Mesenchymal stem cell (in vitro differentiated cells and primary cell): ENCODE results near the gene PCED1A.

Experiments
- DNase-seq: peaks from one replicate; pipeline ENCODE4 v3.0.0-alpha.2; 2013
- H2AFZ ChIP-seq: one replicate; pipeline ENCODE4 v1.6.1; 2013; ENCODE audit warnings: low read depth, mild to moderate bottlenecking, control low read depth, inconsistent platforms, low read length, moderate library complexity
- H2AK5ac ChIP-seq: 2 replicates; pipeline ENCODE4 v1.6.1; 2013; ENCODE audit warnings: low read length, moderate library complexity, mild to moderate bottlenecking, inconsistent platforms; ENCODE audit not compliant: severe bottlenecking
- H2BK120ac ChIP-seq: one replicate; pipeline ENCODE4 v1.6.1; 2013; ENCODE audit warnings: low read depth, mild to moderate bottlenecking, inconsistent platforms, low read length, moderate library complexity
- H2BK12ac ChIP-seq, 2 experiments: one replicate each; pipeline ENCODE4 v1.6.1; 2013; ENCODE audit warnings: inconsistent platforms in 2 of 2, low read length in 2 of 2, mild to moderate bottlenecking in 2 of 2, moderate library complexity in 2 of 2, control low read depth in 1 of 2
- H2BK15ac ChIP-seq: one replicate; pipeline ENCODE4 v1.6.1; 2013; ENCODE audit warnings: mild to moderate bottlenecking, low read depth, inconsistent platforms; ENCODE audit not compliant: poor library complexity, severe bottlenecking
- H2BK5ac ChIP-seq: 2 replicates; pipeline ENCODE4 v1.6.1; 2013; ENCODE audit warnings: low read depth, mild to moderate bottlenecking, low read length, control low read depth, inconsistent platforms; ENCODE audit not compliant: poor library complexity, severe bottlenecking
- H3K14ac ChIP-seq, 2 experiments: one replicate each; pipeline ENCODE4 v1.6.1; 2013; ENCODE audit warnings: inconsistent platforms in 2 of 2, low read length in 2 of 2, control low read depth in 1 of 2, mild to moderate bottlenecking in 1 of 2, moderate library complexity in 1 of 2
- H3K18ac ChIP-seq, 2 experiments: one replicate each; pipeline ENCODE4 v1.6.1; 2013; ENCODE audit warnings: inconsistent platforms in 2 of 2, low read length in 2 of 2, control low read depth in 1 of 2, low read depth in 1 of 2, mild to moderate bottlenecking in 1 of 2
- H3K23ac ChIP-seq, 2 experiments: one replicate each; pipeline ENCODE4 v1.6.1; 2013; ENCODE audit warnings: inconsistent platforms in 2 of 2, low read length in 2 of 2, mild to moderate bottlenecking in 2 of 2, moderate library complexity in 2 of 2, control low read depth in 1 of 2
- H3K27ac ChIP-seq: 2 replicates; pipeline ENCODE4 v1.5.1; 2013; ENCODE audit warnings: mild to moderate bottlenecking, moderate library complexity, low read length, control low read depth, inconsistent platforms; ENCODE audit not compliant: poor library complexity, severe bottlenecking
- H3K27me3 ChIP-seq, 2 experiments: 2 replicates each; pipeline versions ENCODE4 v1.6.1 to v1.7.0; 2013; ENCODE audit warnings: low read length in 2 of 2, mild to moderate bottlenecking in 2 of 2, moderate library complexity in 2 of 2, control low read depth in 1 of 2, inconsistent platforms in 1 of 2; ENCODE audit not compliant: control insufficient read depth in 1 of 2, insufficient read depth in 1 of 2
- H3K36me3 ChIP-seq, 2 experiments: 2 replicates each; pipeline versions ENCODE4 v1.6.1 to v1.7.0; 2013; ENCODE audit warnings: low read length in 2 of 2, control low read depth in 1 of 2, inconsistent platforms in 1 of 2, low read depth in 1 of 2, mild to moderate bottlenecking in 1 of 2; ENCODE audit not compliant: insufficient read depth in 2 of 2, control insufficient read depth in 1 of 2
- H3K4ac ChIP-seq, 2 experiments: one replicate each; pipeline ENCODE4 v1.6.1; 2013; ENCODE audit warnings: inconsistent platforms in 2 of 2, low read length in 2 of 2, mild to moderate bottlenecking in 2 of 2, moderate library complexity in 2 of 2, control low read depth in 1 of 2, low read depth in 1 of 2
- H3K4me1 ChIP-seq: 2 replicates; pipeline ENCODE4 v1.6.1; 2013; ENCODE audit warnings: low read depth, low read length, control low read depth; ENCODE audit not compliant: control insufficient read depth, insufficient read depth
- H3K4me2 ChIP-seq: 2 replicates; pipeline ENCODE4 v1.6.1; 2013; ENCODE audit warnings: low read length, mild to moderate bottlenecking, inconsistent platforms; ENCODE audit not compliant: poor library complexity, severe bottlenecking
- H3K4me3 ChIP-seq, 2 experiments: 2 replicates each; pipeline versions ENCODE4 v1.5.1 to v1.7.0; 2013; ENCODE audit warnings: low read length in 2 of 2, mild to moderate bottlenecking in 2 of 2, control low read depth in 1 of 2, low read depth in 1 of 2; ENCODE audit not compliant: insufficient read depth in 1 of 2
- H3K79me1 ChIP-seq: replicated peaks from 2 replicates; pipeline ENCODE4 v1.6.1; 2013; ENCODE audit warnings: mild to moderate bottlenecking, control low read depth, low read length, inconsistent platforms; ENCODE audit not compliant: poor library complexity, severe bottlenecking
- H3K9ac ChIP-seq: 2 replicates; pipeline ENCODE4 v1.7.0; 2013; ENCODE audit warnings: mild to moderate bottlenecking, low read length, moderate library complexity
- H3K9me3 ChIP-seq: 2 replicates; pipeline ENCODE4 v1.7.0; 2013; ENCODE audit warnings: mild to moderate bottlenecking, low read length; ENCODE audit not compliant: control insufficient read depth
- H4K8ac ChIP-seq: one replicate; pipeline ENCODE4 v1.6.1; 2013; ENCODE audit warnings: inconsistent platforms, mild to moderate bottlenecking, low read length, moderate library complexity
- H4K91ac ChIP-seq: one replicate; pipeline ENCODE4 v1.6.1; 2013; ENCODE audit warnings: mild to moderate bottlenecking, low read length, inconsistent platforms
- WGBS: methylation state at CpG from one replicate; pipeline ENCODE4 v1.1.7; 2013; ENCODE audit warnings: mixed read lengths; 5-methylcytosine and 5-hydroxymethylcytosine counted together

PCED1A gene

DNA sequence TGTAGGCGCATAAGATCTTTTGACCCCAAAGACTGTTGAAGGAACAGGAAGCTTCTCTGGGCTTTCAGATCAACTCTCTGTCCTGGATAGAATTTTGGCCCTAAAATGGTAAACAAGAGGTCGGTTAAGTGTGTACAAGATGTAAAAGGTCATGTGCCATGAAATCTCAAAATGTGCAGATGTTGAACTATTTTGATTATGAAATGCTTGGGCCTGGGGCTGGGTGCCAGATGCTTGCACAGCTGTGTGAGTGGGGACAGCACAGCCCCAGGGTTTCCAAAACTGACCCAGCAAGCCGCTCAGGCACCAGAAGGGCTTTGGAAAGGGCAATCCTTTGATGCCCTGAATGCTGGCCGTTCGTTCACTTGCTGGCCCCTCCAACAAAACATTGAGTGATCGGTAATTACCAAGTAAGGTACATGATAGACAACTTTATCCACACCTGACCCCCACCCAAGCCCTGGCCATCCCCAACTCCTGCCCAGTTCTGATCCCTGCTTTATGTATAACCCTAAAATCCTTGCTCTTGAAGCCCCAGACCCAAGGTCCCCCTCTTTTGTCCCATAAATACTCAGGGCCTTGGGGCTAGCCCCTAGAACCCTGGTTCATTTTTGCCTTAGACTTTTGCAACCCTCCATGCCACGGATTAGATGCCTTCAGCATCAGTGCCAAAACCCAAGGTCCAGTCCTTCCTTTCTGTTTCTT lies 22.4 kb downstream of the PCED1A start:
- Histone ChIP-seq H3K27ac (no peak overlapping the region), H3K9ac (no peak overlapping the region), H3K27me3 (peaks cover 0 to 15% of the 10 kb centered on the region in 2 experiments), H3K23ac (no peak overlapping the region), H2AK5ac (no peak overlapping the region), H4K8ac (no peak overlapping the region), H3K4me2 (no peak overlapping the region), H3K36me3 (no peaks in the 10 kb centered on the region), H3K9me3 (no peaks in the 10 kb centered on the region), H3K4me1 (peaks cover 40% of the 10 kb centered on the region), H2AFZ (no peak overlapping the region), H4K91ac (no peak overlapping the region), H2BK15ac (no peak overlapping the region), H3K18ac (no peak overlapping the region), H3K14ac (no peak overlapping the region), H2BK120ac (no peak overlapping the region), H3K4me3 (no peak overlapping the region), H2BK5ac (no peak overlapping the region), H2BK12ac (no peak overlapping the region), H3K4ac (no peak overlapping the region), H3K79me1 (no peaks in the 10 kb centered on the region)
- no peak for DNase-seq
- WGBS = 93% methylated on average over 7 of the region's 7 CpGs

DNA sequence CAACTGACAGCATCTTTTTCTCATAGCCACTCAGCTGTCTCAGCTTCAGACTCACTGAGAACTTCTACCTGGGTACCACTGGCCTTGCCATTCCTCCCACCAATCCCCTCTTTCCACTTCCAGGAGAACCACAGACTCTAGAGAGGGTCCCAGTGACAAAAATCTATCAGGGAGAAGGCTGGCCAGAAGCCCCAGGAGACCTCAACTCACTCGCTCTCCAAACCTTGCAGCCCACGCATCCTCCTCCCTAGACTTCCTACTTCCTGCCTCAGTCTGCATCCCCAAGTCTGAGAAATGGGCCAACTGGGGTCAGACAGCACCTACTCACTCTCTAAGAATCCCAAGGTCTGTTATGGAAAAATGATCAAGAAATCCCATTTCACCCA lies 23.1 kb downstream of the PCED1A start:
- H3K79me1 ChIP-seq = no peaks in the 10 kb centered on the region
- H3K14ac ChIP-seq = no peak overlapping the region
- H3K36me3 ChIP-seq = no peaks in the 10 kb centered on the region
- H4K91ac ChIP-seq = no peak overlapping the region
- no peak overlapping the region for H4K8ac ChIP-seq
- no peak overlapping the region for H2BK120ac ChIP-seq
- H3K27me3 ChIP-seq = peaks cover 0 to 15% of the 10 kb centered on the region in 2 experiments
- peaks cover 40% of the 10 kb centered on the region for H3K4me1 ChIP-seq
- no peak overlapping the region for H3K4me3 ChIP-seq
- 98% methylated on average over 2 of the region's 2 CpGs for WGBS
- H3K9ac ChIP-seq = no peak overlapping the region
- no peak overlapping the region for H2BK5ac ChIP-seq
- no peak overlapping the region for H3K27ac ChIP-seq
- no peak overlapping the region for H3K4ac ChIP-seq
- no peak overlapping the region for H2BK12ac ChIP-seq
- H3K4me2 ChIP-seq = no peak overlapping the region
- no peak overlapping the region for H3K18ac ChIP-seq
- no peak overlapping the region for H2AFZ ChIP-seq
- H2AK5ac ChIP-seq = no peak overlapping the region
- no peak for DNase-seq
- peaks cover 3% of the 10 kb centered on the region for H3K9me3 ChIP-seq
- H2BK15ac ChIP-seq = no peak overlapping the region
- no peak overlapping the region for H3K23ac ChIP-seq

DNA sequence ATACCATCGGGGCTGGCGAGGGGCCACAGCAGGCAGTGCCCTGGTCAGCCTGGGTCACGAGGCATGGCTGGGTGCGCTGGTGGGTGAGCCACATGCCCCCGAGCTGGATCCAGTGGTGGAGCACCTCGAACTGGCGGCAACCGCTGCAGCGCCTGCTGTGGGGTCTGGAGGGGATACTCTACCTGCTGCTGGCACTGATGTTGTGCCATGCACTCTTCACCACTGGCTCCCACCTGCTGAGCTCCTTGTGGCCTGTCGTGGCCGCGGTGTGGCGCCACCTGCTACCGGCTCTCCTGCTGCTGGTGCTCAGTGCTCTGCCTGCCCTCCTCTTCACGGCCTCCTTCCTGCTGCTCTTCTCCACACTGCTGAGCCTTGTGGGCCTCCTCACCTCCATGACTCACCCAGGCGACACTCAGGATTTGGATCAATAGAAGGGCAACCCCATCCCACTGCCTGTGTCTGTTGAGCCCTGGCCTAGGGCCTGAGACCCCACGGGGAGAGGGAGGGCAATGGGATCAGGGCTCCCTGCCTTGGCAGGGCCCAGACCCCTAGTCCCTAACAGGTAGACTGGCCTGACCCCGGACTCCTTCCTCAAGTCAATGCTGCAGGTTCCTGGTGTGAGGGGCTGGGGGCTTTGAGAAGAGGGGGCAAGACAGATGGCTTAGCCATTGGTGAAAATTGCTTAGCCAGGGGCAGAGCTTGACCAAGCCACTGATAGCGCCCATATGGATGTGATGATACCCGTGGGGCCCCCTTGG lies 23.7 kb downstream of the PCED1A start:
- H2AK5ac ChIP-seq = no peak overlapping the region

DNA sequence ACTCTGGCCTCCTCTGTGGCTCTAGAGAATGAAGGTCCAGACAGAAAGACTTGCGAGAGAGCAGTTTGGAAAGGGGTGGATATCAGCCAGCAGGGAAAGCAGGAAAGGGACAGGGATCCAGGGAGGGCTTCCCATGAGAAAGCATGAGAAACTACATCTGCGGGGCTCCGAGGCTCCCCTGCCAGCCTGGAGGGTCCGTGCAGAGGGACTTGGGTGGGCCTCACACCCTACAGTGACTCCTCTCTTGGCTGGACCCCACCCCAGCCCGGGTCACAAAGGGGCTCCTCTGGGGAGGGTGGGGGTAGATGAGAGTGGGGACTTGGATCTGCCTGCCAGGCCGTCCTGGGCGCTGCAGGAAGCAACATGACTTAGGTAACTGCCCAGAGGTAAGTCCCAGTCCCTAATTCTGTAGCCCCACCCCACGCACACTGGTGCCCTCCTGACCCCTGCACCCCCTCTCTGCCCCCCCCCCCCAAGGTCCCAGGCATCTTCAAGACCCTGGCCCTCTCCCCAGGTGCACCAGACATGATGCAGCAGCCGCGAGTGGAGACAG lies 24.3 kb downstream of the PCED1A start, which contains the start of gene TMEM239:
Gene TMEM239, plus strand, starts transcription at position 335 of the 553 bp plus-strand sequence. Its CDS starts 191 bp downstream, at position 526.
- H3K23ac ChIP-seq = no peak within 1 kb of the TSS
- peak within 1 kb of the TSS in 1 of 2 experiments; percentile 31 for H3K4me3 ChIP-seq
- no peaks in the 10 kb centered on the region for H3K79me1 ChIP-seq
- H4K8ac ChIP-seq = peak within 1 kb of the TSS; percentile 78
- peak within 1 kb of the TSS in 1 of 2 experiments; percentile 96 for H3K14ac ChIP-seq
- DNase-seq = no peak
- H3K27ac ChIP-seq = no peak within 1 kb of the TSS
- peaks cover 36% of the 10 kb centered on the region for H3K4me1 ChIP-seq
- H3K36me3 ChIP-seq = no peaks in the 10 kb centered on the region
- H3K4ac ChIP-seq = peak within 1 kb of the TSS; percentile 76 to 81
- peak within 1 kb of the TSS; percentile 15 for H2AFZ ChIP-seq
- H2BK12ac ChIP-seq = peak within 1 kb of the TSS; percentile 92 to 96
- peak within 1 kb of the TSS; percentile 68 to 94 for H3K18ac ChIP-seq
- H2BK120ac ChIP-seq = peak within 1 kb of the TSS; percentile 59
- WGBS = 83% methylated on average over 10 of the region's 10 CpGs
- H2BK15ac ChIP-seq = peak within 1 kb of the TSS; percentile 8
- H3K27me3 ChIP-seq = peaks cover 0 to 9% of the 10 kb centered on the region in 2 experiments
- no peak within 1 kb of the TSS for H3K4me2 ChIP-seq
- peak within 1 kb of the TSS; percentile 61 for H4K91ac ChIP-seq
- peaks cover 14% of the 10 kb centered on the region for H3K9me3 ChIP-seq
- H2AK5ac ChIP-seq = peak within 1 kb of the TSS; percentile 92
- no peak within 1 kb of the TSS for H2BK5ac ChIP-seq
- peak within 1 kb of the TSS; percentile 63 for H3K9ac ChIP-seq

More for the DNA sequence above, 23.7 kb downstream of the PCED1A start:
- peak overlapping the region; percentile 25 for H4K91ac ChIP-seq
- H3K9me3 ChIP-seq = peaks cover 9% of the 10 kb centered on the region
- no peak overlapping the region for H3K4me3 ChIP-seq
- peaks cover 0 to 15% of the 10 kb centered on the region in 2 experiments for H3K27me3 ChIP-seq
- H3K14ac ChIP-seq = peak overlapping the region in 1 of 2 experiments; percentile 96
- H4K8ac ChIP-seq = peak overlapping the region; percentile 19
- DNase-seq = no peak
- H2BK120ac ChIP-seq = no peak overlapping the region
- no peak overlapping the region for H3K9ac ChIP-seq
- no peak overlapping the region for H2AFZ ChIP-seq
- no peaks in the 10 kb centered on the region for H3K36me3 ChIP-seq
- H3K4ac ChIP-seq = no peak overlapping the region
- WGBS = 70% methylated on average over 20 of the region's 20 CpGs
- H3K18ac ChIP-seq = peak overlapping the region in 1 of 2 experiments; percentile 1
- H2BK5ac ChIP-seq = no peak overlapping the region
- H3K79me1 ChIP-seq = no peaks in the 10 kb centered on the region
- peak overlapping the region; percentile 4 for H2BK15ac ChIP-seq
- peak overlapping the region in 1 of 2 experiments; percentile 58 for H2BK12ac ChIP-seq
- no peak overlapping the region for H3K4me2 ChIP-seq
- H3K4me1 ChIP-seq = peaks cover 40% of the 10 kb centered on the region
- no peak overlapping the region for H3K27ac ChIP-seq
- no peak overlapping the region for H3K23ac ChIP-seq
